Peyer's patch (tissue), 4 donors: Measurements from ENCODE around the gene KLF5.

Source experiments
- CTCF ChIP-seq, 6 experiments: fragments of 450-650 bp in 4 of 6; fragments of 200-600 bp in 2 of 6; sonication (generic) in 1 of 6; IDR thresholded peaks; one replicate each; pipeline ENCODE4 v1.5.1; 2017 to 2019; ENCODE audit warnings: antibody characterized with exemption in 6 of 6, mild to moderate bottlenecking in 3 of 6, moderate library complexity in 1 of 6
- POLR2A ChIP-seq, 2 donors: fragments of 450-650 bp; IDR thresholded peaks; one replicate each; pipeline ENCODE4 v1.5.1; 2017; ENCODE audit warnings: antibody characterized with exemption in 2 of 2, mild to moderate bottlenecking in 2 of 2, moderate library complexity in 2 of 2

- TF ChIP-seq CTCF (IDR thresholded peaks at IDR 0.05) (no peak), POLR2A (IDR thresholded peaks at IDR 0.05) (no peak)
Observed at GRCh38 chr13:73073050-73073449, 14.2 kb downstream of the KLF5 start.
